SU-DHL-6 (cell line): ENCODE results near the gene SAFB2.

ENCODE experiments used
- EZH2phosphoT487 ChIP-seq: fragments of 200-600 bp; sonication (generic), shearing (Covaris generic); conservative IDR thresholded peaks from 2 replicates; pipeline ENCODE4 v1.6.1; 2018; ENCODE audit warnings: mild to moderate bottlenecking, antibody characterized with exemption, low read length, moderate library complexity, mixed read lengths
- TF ChIP-seq, protein P1 (sequence below): fragments of 200-600 bp; sonication (generic); IDR thresholded peaks from one replicate; pipeline ENCODE4 v1.5.1; 2017; ENCODE audit warnings: antibody characterized with exemption, mild to moderate bottlenecking, low read length, moderate library complexity; ENCODE audit not compliant: insufficient read depth, poor library complexity, severe bottlenecking

GRCh38 chr19:5567970-5568407, 54.6 kb downstream of the SAFB2 start:
- TF ChIP-seq, protein P1, sequence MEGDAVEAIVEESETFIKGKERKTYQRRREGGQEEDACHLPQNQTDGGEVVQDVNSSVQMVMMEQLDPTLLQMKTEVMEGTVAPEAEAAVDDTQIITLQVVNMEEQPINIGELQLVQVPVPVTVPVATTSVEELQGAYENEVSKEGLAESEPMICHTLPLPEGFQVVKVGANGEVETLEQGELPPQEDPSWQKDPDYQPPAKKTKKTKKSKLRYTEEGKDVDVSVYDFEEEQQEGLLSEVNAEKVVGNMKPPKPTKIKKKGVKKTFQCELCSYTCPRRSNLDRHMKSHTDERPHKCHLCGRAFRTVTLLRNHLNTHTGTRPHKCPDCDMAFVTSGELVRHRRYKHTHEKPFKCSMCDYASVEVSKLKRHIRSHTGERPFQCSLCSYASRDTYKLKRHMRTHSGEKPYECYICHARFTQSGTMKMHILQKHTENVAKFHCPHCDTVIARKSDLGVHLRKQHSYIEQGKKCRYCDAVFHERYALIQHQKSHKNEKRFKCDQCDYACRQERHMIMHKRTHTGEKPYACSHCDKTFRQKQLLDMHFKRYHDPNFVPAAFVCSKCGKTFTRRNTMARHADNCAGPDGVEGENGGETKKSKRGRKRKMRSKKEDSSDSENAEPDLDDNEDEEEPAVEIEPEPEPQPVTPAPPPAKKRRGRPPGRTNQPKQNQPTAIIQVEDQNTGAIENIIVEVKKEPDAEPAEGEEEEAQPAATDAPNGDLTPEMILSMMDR, result no peak
- TF ChIP-seq EZH2phosphoT487, result no peak
